HS-5 (cell line): ENCODE results near the gene ABHD5.
A peak's percentile ranks its signal among the peaks of the same experiment; 100 is the strongest.

ENCODE experiments used
- DNase-seq: peaks from one replicate; pipeline ENCODE4 v3.0.0-alpha.2; 2012; ENCODE audit warnings: low read depth

Gene ABHD5

DNA sequence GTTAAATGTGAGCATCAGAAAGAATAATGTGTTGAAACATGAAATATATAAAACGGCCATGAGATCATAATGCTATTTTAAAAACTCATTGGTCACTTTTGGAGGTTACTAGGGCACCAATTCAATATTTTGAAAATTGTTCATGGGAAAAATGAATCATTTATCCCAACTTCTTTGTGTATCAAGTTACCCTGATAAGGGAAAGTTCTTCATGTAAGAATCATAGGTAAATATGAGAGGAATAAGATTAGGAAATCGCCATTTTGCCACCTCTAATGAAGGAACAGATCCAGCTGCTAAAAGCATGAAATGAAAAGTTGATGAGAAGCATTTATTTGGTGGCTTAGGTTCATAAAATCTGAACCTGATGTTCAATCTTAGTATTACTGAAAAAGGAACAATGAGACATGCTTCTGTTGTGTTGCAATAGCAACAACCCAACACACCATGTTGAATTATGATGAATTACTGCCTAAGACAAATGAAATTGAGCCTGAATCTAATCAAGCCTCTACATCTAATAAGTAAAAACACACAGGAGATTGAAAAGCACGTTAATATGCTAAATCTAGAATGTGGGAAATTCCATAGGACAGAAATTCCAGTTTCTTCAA, 32.5 kb downstream of the ABHD5 start:
- DNase-seq = peak; percentile 39

DNA sequence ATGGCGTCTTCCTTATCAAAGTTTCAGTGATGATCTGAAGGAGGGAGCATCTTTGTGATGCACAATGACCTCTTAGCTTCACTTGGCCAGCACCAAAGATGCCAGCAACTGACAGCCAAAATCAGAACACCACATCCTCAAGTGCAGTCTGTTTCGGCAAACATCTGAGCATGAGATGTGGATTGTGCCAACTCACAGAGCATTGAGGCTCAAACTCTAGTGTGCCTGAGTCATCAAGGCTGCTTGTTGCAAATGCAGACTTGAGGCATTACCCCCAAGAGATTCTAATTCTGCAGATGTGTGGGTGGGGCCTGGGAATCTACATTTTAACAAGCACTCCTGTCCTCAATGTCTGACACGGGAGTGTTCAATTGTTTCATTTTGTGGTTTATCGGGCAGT, 35.8 kb downstream of the ABHD5 start:
- DNase-seq = no peak

DNA sequence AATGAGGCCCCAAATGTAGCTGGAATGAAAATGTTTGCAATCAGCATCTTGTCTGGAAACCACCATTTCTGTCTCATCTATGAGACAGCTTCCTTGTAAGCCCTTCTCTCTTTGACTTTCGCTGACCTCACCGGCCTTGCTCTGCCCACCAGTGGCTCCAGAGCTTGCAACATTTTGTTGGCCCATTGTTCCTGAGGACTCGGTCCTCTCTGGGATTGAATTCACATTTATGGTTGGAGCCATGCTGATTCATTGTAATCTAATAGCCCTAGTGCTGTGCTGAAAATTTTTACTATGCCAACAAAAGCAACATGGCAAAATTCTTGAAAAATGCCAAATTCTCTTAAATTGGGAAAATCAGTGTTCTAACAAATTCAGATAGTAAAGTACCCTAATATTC, 37.2 kb downstream of the ABHD5 start:
- DNase-seq = peak; percentile 34

DNA sequence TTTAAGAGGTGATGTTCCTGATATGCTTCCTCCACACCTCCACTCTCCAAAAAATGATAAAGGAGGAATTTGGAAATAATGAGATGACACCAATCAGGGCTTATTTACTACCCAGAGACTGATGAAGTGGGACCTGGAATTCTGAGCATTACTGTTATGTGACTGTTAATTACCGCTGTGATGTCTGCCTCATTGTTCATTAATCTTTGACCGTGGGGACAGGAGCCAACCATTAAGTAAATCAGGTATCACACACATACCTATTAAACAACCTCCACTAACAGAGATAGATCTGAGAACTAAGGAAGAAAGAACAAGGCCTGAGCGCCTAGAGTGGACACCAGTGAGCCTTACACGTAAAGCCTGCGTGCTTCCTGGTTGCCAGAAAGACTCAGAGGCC, 37.7 kb downstream of the ABHD5 start:
- no peak for DNase-seq

DNA sequence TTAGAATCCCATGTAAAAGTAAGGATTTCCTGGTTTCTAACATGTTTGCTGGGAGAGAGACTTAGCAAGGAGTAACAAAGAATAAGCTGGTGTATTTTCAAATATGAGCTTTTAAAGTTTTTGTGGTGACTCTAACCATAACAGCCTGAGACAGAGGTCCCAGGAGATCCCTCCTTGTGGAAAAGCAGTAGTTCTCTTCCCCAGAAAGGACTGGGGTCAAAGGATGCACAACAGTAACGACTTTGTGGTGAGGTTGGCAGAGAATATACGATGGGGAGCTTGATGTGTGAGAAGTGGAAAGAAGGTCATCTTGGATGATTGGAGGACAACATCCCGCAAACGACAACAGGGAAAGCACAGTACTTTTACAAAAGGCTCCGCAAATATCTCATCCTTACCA, 38.2 kb downstream of the ABHD5 start:
- DNase-seq = no peak

DNA sequence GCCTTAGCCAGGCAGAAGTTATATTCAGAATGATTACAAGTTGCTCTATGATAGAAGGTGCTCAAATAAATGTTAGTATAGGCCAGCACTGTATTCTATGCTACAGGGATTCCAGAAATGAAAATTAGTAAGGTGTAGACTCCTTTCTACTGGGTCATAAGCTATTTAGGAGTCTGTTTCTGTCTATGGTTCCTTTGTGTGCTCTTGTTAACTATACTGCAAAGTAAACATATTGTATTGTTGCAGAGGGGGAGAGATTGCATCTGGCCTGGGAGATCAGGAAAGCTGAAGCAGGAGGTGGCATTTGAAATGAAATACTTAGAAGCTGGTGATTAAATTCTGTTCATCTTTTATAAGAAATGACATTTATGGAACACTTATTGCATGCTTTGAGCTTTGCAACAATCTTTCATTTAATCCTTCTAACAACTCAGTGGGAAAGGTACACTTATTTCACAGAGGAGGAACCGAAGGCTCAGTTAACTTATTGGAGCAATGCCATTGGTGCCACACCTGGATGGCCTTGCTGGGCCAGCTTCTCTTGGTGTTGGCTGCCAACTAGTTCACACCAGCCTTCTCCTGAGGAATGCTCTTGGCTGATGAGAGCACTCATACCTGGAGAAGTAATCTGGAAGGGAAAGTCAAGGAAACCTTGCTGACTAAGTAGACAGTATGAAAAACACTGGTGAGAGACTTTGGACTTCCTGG, 39.1 kb downstream of the ABHD5 start:
- DNase-seq = no peak

DNA sequence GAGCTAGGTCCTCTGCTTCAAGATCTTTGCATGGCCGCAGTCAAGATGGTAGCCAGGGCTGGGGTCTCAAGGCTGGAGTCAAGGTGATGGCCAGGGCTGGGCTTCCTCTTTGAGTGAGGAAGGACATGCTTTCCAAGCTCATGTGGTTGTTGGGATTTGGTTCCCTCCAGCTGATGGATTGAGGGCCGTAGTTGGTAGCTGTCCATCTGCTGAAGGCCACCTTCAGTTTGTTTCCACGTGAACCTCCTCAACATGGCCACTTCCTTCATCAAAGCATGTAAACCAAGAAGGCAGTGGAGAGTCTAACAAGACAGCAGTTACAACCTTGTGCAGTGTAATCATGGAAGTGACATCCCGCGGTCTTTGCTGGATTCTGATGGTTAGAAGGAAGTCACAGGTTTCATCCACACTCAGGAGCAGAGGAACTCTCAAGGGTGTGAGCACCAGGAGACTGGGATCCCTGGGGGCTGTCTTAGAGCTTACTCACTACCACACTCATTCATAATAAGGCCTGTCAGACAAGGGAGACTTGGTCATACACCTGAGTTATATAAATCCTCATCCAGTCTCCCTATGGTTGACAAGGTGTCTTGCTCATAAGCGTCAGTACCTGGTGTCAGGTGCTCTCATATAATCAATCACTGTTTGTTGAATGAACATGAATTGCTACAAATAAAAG, 42.1 kb downstream of the ABHD5 start:
- no peak for DNase-seq

DNA sequence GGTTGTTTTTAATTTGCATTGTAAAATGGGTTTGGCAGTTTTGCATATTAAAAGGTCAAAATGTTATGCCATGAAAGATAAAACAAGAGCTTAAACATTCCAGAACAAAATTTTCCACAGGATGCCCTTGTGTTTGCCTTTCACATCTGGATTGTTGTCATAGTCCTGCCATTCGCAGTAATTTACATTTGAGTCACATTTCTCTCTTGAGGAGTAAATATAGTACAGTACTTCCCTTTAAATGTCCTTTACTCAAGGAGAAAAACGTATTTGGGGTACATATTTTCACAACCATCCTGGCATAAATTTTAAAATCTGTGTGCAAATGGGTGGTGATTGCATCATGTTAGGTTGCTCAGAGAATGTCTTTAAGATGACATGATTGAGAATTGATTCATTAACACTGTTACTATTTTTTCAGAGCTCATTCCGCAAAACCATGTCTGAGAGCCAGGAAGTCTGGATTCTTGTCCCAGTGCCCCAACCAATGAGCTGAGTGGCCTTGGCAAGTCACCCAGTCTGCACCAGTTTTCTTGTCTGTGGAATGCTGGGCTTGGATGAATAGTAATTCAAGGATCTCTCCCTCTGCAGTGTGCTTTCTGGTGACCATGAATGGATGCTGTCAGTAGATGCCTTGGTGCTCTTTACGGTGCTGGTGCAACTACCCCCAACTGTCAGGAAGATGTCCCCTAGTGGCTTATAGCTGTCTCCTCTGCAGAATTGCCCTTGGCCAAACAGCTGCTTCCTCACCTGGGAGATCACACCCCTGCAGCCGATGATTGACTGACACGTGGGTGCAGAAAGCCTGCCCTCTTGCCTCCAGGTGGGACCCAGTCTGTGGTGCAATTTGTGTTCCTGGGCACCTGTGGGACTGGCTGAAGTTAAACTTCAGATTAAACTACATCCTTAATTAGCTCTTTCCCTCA, 43.0 kb downstream of the ABHD5 start:
- DNase-seq = peak; percentile 40

DNA sequence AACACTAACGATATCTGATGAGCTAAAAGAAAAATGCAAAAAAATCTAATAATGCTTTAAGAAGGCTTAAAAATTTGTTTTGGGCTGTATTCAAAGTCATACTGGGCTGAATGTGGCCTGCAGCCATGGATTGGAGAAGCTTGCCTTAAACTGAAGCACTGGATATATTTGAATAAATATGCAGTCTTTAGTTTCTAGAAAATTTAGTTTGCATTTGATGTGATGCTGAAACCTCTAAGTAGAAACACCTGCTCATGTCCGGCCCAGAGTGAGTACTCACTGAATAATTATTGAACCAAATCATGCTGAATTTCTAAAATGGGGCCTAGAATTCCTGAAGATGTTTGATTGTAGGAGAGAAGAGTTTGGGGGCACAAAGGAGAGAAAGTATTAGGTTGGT, 43.9 kb downstream of the ABHD5 start:
- no peak for DNase-seq

DNA sequence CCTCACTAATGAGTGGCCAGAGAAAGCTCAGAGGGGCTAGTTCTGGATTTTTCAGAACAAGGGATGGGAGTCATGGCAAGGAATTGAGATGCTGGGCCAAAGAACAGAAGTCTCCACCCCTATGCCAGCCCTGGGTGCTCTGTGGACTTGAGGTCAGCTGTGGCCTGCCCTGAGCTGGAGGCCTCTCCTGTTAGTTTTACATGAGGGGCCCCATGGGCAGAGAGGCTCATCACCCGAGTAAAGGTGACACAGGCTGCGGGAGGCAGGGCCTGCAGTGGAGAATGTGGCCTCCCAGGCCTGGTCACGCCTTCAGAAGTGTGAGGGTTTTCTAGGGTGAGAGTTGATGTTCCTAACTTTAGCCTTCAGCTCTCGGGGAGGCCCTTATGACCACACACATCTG, 44.9 kb downstream of the ABHD5 start:
- DNase-seq = no peak

DNA sequence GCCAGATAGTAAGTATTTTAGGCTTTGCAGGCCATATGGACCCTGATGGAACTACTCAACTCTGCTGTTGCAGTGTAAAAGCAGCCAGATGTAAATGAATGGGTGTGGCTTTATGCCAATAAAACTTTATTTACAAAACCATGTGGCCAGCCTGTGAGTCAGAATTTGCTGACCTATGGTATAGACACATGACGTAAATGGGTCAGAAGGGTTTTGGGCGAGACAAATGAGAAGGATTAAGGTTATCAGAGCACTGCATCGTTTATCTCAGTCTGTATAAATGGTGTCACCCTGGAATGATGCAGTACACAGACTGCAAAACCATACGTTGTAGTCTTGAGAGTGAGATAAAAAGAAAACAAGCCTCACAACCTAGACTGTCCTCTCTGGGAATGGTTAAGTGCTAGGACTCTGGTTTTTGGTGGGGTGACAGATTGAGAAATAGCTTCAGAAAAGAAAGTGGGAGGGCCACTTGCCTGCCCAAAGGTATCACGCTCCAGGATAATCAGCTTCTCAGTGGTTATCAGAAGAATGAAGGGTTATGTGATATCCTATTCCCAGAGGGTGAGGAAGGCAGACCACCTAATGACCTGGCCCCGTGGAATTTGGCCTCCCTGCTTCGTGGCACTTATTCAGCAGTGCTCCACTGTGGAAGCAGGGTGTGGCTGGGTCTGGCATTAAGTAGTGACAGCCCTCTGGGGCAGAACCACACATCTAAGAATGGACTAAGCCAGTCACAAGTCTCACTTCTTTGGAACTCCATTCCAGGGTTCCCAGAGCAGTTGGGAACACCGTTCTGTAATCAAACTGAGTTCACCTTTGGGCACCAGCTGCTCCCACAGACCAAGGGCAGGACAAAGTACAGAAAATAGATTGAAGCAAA, 46.1 kb downstream of the ABHD5 start:
- no peak for DNase-seq

DNA sequence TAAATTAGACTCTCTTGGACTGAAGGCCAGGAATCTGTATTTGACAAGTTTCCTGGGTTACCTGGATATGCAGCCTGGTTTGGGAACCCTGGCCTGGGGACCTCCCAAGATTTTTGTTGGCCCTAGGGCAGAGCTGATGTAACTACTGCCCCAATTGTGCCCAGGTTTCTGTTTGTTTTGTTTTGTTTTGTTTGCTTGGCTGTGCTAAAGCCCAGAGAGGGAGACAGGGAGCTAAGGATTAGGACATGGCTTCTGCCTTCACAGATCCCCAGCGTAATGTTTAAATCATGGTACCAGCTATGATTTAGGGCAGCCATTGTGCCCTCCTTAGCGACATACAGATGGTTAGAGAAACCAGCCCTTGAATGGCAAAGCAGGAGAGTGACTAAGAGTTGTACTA, 47.6 kb downstream of the ABHD5 start:
- no peak for DNase-seq

DNA sequence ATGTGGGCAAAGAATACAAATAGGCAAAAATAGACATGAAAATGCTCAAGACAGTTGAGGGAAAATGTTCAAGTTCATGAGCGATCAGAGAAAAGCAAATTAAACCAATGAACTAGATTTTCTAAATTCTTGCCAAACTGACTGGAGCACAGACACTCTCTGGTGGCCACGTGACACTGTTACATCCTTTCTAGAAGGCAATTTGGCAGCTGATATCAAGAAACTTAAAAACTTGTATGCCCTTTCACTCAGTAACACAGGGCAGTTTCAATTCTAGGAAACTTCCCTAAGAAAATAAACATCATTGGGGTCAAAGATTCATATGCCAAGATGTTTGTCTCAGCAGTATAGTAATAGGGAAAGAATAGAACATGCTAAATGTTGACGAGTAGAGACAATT, 52.2 kb downstream of the ABHD5 start:
- DNase-seq = no peak

DNA sequence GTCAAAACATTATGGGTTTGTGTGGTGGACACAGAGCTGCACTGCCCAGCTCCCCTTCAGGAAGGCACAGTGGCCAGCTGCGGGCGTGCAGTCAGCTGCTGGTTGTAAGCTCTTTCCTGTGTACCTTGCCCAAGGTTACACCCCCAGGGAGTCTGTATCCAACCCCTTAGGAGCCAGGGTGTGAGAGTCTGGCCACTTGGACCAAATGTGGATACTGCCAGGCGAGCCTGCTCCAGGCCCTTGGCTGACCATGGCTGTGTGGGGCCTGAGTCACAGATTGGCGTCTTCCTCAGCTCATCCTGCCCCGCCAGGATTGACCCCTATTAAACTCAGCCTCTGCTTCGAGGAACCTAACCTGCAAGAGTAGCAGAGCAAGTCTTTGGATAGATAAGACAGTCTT, 56.9 kb downstream of the ABHD5 start:
- DNase-seq = no peak

DNA sequence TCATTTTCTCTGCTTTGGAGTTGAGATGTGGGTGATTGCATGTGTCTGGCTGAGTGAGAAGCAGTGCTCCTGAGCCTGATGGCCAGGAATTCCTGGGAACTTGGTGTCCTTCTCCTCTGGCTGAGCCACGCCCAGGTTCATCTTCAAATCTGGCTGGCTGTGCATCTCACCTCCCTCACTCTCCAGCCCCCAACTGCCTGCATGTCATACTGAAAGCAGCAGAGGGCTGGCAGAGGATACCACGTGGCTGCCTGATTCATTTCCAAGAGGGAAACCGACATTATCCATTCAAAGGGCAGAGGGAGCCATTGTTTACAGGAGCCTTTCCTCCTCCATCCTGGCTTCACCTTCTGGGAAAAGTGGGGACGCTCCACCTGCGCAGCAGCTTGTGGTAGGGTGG, 57.4 kb downstream of the ABHD5 start:
- no peak for DNase-seq

DNA sequence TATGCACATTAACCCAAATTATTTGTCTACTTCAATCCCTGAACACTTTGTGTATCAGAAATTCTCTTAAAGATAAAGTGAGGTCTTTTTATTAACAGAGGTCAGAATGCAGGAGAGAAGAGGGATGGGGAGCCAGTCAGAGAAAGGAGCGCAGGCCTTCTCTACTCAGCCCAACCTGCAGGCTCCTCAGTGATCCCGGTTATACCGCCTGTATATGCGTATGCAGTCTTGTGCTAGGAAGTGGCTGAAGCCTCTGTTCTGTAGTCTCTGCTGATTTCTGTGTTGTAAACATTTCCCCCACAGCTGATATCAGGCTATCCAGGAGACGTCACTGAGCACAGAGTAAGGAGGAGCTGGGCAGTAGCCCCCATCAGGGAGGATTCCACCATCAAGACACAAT, 57.9 kb downstream of the ABHD5 start:
- DNase-seq = no peak

DNA sequence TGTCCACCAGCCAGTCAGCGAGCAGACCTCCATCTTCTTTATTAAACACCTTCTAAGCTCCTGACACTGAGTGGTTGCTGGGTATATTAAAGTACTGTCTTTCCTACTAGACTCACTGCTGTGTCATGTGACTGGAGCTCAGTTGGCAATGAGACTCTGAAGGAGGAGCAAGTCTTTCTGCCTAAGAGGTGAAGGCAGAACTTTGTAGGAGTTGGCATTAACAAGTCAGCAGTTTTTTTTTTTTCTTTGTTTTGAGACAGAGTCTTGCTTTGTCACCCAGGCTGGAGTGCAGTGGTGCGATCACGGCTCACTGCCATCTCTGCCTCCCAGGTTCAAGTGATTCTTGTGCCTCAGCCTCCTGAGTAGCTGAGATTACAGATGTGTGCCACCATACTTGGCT, 62.2 kb downstream of the ABHD5 start:
- no peak for DNase-seq

DNA sequence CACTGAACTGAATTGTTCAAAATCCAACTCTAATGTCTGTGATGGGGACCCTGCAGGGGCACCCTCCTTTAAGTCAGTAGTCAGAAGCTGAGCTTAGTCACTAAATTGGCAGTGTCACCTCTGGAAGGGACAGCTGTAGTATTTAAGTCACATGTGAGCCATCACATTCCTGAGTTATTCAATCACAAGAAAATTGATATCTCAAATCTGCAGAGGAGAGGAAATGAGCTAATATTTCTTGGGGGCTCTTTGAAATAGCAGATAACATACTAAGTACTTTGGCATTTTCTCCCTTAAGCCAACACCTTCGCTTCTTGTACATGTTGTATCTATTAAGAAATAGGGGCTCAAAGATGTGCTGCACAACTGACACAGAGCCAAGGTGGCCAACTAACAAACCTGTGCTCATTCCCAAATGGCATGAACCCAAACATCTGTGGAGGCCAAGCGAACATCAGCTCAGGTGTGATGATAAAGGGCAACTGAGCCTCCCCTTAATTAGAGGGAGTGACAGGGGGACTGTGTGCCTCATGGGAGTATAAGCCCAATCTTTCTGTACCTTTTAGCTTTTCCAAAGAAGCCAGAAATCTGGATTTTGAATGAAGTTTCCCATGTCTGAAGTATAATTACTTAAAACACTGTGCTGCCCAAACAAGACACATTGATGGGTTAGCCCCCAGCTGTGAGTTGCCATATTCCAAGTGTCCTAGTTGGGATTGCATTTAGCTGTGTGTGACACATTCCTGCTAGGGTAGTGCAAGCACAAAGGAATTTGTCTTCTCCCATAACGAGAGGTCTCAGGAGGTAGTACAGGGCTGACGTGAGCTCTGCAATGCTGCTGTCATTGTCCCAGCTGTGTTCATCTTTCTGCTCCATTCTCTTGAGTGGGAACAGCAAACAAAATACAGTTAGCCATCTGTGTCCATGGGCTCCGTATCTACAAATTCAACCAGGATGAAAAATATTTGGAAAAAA, 63.3 kb downstream of the ABHD5 start:
- DNase-seq = peak; percentile 94

DNA sequence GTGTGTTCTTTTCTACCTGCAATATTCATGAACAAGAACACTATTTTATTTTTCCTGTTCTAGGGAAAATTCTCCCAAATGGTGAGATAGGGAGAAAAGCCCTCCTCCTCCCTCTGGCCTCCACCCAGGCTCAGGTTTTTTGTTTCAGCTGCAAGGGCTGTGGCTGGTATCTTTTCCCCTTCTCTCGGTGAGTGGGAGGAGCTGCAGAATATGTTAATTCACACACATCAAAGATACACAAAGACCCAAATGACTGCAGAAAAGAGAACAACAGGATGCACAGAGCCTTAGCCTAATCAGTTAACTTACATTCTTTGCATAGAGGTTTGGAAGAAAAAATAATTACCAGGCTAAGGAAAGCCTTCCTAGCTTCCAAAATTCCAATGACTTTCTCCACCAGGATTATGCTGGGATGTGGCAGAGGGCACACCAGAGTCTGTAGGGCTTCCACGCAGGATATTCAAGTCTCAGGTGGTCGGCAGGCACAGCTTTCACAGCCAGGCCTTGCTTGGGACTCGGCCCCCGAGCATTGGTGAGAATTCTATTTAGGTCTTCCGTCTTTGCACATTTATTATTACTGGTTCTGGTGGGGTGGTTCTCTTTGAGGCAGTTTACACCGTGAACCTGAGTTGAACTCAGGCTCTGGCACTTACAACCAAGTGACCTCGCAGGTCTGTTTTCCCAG, 64.9 kb downstream of the ABHD5 start:
- DNase-seq = no peak
